Activated CD4-positive, alpha-beta T cell treated with anti-CD3 and anti-CD28 coated beads, Interleukin-2, amount 50 U/mL, for 1 hour (primary cell): ENCODE measurements around the gene KIF3A.
A peak's percentile ranks its signal among the peaks of the same experiment; 100 is the strongest.

Source experiments
- DNase-seq: peaks from one replicate; pipeline ENCODE4 v3.0.0-alpha.2; 2020

Gene KIF3A

DNA sequence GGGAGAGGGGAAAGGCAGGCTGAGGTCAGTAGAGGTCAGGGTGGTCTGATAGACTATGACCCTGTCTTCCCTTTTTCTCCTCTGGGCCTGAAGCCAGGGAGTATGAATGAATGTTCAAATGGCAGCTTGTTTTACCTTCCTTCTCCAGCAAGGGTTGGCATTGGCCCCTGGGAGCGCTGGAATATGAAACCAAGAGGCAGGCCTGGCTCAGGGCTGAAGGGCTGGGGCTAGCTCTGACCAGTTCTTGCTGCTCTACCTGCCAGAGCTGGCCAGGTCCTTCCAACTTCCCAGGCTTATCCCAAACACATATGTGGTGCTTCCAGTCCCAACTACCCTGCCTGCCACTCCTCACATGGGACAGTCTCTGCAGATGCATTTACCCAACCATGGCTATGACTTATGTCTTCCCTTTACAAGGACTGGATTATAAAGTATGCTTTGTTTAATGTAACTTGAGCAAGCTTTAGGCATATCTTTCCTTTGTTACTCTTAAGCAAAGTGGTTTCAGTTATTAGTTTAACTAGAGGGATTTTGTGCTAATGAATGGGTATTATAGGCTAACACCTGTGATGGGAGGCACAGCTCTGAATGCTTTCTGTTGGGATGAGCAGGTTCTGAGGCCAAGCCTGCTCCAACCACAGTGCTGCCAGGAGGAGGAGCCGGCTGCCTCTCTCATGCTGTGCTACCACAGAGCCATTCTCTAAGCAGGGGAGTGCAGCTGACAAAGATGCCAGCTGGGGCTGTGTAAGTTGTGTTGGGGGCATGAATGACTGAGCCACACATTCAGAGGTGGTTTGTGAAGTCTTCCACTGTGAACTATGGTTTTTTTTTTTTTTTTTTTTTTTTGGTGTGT, 16.0 kb upstream of the KIF3A start:
- no peak for DNase-seq

DNA sequence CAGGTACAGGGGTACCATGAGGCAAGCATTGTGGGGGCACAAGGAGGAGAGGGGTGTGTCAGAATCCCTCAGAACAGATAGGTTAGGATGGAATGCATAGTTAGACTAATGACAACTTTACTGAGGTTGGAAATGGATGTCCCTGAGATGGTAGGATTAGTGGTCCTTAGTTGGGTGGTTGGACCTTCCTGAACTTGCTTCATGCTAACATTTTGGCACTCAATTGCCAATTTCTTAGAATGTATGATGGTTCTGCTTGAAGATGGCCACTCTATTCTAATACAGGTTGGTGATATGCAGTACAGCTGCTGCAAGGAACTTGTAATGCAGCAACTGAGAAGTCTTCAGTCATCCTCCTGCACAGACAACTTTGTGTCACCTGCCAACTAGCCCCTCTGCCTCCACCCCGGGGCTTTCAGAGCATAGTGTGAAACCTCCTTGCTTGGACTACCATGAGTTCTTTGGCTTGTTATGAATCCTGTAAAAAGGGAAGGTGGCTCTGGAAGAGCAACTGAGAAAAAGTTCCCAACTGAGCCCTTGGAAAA, 15.3 kb upstream of the KIF3A start:
- DNase-seq: no peak

DNA sequence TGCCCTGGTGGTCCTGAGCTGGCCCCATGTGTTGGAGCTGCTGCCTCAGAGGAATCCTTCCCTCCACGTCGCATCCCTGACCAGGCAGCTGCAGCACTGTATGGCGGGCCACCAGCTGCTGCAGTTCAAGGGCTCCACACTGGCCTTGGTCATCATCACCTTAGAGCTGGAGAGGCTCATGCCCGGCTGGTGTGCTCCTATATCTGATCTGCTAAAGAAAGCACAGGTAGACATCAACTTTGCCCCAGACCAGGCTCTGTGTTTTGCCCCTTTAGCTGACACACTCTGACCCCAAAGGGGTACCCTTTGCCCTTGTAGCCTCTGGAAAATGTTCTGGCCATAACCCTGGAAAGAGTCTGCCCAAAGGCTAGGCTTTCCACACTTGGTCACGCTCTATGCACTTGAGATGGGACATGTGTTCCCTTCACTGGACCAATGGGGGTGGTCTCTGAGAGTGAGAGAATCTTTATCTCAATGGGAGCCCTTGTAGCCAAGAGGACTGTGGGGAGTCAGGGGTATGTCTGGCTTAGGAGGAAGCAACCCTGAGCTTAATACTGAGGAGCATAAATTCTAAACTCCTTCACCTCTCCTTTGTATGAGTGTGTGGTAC, 14.7 kb upstream of the KIF3A start:
- no peak for DNase-seq

DNA sequence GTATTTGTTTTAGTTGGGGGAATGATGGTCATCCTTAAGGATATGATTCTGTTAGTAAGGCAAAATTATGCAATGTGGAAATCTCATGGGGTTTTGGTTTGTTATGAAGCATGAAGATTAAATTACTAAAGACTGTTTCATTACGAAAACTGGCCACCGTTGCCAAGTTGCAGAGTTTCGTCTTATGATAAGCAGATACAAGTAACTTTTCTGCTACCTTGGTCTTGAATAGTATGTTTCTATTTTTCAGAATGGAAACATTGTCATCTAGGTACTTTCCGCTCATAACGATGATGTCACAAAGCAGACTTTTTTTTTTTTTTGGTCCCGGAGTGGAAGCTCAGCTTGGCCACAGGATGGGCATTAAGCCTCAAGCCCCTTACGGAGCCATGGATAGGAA, 14.1 kb upstream of the KIF3A start:
- no peak for DNase-seq

DNA sequence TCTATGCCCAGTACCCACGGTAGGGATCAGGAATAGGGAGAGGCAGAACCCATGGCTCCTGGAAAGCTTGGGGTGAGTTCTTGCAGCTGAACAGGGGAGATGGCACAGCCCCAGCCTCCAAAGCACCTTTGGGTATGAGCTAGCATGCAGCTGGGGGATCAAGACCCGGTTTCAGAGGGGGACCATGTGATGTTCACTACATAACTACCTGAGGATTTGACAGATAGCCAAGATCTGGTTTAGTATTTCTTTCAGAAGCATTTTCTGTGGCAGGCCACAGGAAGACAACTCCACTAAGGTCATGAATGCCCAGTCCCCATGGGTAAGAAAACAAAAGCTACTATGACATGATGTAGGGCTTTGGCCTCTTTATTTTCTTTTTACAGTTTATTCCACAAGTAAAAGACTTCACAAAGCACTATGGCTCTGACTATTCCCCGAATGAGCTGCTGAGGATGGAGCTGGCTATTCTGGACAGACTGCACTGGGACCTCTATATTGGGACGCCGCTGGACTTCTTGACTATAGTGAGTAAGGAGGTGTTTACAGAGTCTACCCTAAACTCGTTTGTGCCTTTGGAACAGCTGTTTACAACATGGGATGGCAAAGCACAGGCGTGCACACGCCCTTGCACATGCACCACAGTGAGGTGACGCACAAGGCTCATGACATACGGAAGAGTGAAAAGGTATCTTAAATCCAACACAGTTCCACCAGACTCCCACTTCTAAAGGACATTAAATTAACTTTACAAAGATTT, 13.3 kb upstream of the KIF3A start:
- DNase-seq: no peak

DNA sequence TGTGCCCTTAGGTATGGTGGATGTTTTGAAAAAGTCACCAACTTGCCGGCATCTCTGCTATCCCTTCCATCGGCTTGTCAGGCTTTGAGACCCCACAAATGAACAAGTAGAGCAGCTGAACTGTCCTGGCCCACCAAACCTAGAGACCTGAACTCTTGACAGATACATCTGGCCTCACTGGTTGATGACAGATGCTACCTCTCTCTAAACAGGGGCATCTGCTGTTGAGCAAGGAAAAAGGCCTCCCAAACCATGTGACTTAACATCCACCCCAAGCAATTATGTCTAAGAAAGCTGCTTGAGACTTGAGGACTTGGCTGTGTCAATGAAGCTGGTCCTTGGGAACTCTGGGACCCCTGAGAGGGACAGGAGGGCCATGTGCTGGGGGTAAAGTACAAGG, 12.2 kb upstream of the KIF3A start:
- no peak for DNase-seq

DNA sequence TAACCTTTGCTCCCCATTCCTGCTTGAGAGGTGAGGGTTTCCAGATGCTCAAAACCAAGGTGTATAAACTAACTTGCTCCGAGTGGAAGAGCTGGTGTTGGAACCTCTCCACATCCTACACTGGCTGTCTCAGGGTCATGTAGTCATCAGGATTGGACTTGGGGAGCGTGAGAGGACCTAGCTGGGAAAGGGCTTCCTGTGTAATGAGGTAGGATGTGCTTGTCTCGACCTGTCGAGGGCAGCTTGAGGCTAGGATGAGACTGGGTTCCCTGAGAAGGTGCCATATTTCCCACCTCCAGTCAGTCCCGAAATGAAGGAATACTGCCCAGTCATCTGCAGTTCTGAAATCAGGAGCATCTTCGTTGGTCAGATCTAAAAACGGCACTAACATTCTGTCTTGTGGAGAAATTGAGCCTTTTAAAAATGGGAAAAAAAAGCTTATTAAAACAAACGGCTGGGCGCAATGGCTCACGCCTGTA, 11.2 kb upstream of the KIF3A start:
- no peak for DNase-seq

DNA sequence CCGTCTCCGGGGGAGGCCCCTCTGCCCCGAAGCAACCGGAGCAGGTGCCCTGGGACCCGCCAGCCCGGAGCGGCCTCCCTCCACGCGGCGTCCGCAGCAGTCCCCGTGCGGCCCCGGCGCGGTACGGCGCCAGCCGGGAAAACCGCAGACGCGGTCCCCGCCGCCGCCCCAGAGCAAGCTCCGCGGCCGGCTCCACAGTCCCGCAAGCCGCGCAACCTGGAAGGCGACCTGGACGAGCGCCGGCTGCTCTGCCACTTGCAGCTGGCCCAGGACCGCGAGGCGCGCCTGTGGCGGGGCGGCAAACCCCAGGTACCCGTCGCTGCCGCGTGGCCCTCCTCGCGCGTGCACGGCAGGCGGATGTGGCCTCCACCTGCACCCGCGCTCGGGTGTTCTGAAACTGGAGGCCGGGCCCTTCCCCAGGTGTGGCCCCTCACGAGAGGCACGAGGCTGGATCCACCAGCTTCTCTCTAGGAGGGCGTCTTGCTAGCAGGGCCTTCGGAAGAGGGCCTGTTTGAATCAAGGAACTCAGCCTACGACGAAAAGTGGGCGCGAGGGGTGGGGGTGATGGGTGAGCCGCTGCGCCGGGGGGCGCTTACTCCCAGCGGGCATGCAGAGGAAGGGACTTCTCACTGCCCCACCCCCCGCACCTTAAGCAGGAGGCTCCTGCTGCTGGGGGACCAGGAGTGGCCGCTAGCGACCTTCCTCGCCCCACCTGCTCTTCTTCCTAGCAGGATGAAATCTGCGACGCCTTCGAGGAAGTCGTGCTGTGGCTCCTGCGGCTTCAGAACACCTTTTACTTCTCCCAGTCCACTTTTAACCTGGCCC, 10.5 kb upstream of the KIF3A start:
- DNase-seq: peak; percentile 45

DNA sequence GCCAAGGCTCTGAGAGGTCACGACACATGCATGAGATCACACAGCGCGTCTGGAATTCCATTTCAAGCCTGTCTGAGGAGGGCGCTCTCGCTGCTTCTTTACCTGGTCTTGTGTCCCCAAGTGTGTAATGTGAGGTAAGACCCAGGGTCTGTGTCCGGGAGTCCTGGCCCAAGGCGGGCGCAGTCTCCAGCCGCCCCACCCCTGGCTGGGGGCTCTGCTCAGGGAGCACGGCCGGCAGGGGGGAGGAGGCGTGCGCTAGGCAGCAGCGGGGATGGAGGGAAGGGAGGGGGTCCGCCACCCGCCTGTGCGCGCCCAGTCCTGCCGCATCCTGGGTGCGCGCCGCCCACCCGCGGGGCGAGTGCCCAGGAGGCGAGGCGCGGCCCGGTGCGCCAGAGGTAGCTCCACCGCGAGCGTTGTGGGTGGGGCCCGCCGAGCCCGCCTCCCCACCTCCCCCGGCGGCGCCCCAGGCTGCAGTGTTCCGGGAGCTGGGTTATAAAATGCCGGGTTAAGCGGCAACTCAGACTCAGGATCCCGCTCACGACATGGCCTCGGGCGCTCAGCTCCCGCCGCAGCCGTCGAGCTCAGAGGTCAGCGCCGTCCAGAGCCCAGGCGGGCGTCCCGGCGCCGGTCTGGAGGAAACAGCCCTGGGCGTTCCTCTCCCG, 9.7 kb upstream of the KIF3A start, which contains the start of gene CCNI2:
CCNI2 (plus strand) TSS at position 473 of the 662 bp plus-strand sequence; CDS start at position 543, 70 bp downstream.
- DNase-seq: peak; percentile 70

DNA sequence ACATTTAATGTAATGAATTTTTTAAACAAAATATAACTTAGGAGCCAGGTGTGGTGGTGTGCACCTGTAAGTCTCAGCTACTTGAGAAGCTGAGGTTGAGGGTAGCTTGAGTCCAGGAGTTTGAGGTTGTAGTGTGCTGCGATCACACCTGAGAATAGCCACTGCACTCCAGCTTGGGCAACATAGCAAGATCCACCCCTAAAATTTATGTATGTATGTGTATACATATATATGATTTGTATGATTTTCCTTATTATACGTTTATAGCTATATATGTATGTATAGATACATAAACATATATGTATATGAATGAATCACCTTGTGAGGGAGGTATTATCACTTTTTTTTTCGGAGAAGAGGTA, 9.2 kb upstream of the KIF3A start:
- no peak for DNase-seq

DNA sequence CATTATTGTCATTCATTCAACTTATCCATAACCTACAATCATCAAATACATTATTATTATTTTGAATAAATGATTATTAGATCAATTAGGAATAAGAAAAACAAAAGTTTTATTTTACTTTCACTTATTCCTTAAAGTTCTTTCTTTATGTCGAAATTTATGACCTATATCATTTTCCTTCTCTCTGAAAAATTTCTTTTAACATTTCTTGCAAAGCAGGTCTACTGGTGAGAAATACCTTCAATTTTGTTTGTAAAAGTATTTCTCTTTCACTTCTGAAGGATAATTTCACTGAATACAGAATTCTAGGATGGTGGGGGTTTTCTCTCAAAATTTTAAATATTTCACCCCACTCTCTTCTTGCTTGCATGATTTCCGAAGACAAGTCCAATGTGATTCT, 7.3 kb upstream of the KIF3A start:
- no peak for DNase-seq

DNA sequence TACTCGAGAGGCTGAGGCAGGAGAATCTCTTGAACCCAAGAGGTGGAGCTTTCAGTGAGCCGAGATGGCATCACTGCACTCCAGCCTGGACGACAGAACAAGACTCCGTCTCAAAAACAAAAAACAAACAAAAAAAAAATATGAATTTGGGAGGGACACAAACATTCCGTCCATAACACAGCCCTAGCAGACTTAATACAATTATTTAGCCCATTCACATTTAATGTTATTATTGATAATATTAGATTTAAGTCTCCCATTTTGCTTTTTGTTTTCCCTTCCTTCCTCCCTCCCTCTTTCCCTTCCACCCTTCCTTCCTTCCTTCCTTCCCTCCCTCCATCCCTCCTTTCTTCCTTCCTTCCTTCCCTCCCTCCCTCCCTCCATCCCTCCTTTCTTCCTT, 5.3 kb upstream of the KIF3A start:
- no peak for DNase-seq

DNA sequence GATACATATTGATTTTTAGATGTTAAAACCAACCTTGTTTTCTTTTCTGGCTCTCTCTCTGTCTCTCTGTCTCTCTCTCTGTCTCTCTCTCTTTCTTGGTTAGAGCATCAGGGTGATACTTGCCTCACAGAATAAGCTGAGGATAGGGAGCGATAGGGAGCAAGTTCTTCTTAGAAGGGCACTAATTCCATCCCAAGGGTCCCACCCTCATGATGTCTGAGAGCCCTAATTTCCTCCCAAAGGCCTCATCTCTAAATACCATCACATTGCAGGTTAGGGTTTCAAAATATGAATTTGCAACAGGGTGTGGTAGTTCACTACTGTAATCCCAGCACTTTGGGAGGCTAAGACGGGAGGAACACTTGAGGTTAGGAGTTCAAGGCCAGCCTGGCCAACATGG, 4.8 kb upstream of the KIF3A start:
- no peak for DNase-seq

DNA sequence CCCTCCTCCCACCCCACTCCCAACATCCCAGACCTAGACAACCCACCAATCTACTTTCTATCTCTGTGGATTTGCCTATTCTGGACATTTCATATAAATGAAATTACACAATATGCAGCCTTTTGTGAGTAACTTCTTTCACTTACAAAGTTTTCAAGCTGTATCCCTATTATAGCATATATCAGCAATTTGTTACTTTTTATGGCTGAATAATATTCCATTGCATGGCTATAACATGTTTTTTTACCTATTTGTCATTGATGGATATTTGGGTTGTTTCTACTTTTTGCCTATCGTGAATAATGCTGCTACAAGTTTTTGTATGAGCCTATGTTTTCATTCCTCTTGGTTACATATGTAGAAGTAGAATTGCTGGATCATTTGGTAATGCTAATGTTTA, 1.9 kb upstream of the KIF3A start:
- DNase-seq: no peak

DNA sequence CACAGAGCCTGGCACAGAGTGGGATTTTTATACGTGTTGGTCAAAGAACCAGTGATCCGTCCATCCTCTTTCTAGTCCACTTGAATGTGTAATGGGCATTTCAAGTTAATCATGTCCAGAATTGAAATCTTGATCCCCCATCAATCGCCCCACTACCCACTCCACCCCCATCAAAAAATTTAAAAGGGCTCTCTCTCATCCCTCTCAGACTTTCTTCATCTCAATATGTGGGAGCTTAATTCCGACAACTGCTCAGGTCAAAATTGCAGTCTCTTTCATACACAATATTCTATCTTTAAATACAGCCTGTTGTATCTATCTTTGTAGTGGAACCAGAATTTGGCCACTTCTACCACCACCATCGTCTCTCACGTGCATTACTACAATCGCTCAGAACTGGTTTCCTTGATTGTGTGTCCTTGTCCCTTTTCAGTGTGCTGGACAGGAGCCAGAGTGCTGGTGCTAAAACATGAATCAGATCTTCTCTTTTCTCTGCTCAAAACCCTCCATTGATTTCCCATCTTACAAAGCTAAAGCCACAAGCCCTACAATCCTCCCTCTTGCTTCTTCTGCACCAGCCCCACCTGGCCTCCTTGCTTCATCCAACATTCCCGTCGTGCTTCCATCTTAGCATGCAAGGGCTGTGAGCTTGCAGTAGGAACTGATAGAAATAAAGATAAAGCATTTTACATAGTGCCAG, 786 bp upstream of the KIF3A start:
- DNase-seq: no peak

DNA sequence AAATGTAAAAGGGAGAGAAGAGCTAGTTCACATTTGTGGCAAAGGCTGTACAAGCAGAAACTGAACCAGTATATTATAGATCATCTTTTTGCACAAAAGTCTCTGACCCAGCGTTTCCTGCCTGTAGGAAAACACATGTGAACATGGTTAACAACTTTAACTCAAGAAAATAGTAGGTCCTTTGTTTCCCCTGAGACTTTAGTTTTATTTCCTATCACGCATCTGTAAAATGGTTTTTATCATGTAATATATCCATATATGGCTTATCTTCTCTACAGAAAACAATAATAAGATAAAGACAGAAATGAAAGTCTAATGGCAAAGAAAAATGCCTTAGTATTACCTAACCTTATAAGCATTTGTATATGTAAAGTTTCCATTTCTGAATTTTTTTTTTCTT, 2.7 kb downstream of the KIF3A start:
- DNase-seq: no peak

DNA sequence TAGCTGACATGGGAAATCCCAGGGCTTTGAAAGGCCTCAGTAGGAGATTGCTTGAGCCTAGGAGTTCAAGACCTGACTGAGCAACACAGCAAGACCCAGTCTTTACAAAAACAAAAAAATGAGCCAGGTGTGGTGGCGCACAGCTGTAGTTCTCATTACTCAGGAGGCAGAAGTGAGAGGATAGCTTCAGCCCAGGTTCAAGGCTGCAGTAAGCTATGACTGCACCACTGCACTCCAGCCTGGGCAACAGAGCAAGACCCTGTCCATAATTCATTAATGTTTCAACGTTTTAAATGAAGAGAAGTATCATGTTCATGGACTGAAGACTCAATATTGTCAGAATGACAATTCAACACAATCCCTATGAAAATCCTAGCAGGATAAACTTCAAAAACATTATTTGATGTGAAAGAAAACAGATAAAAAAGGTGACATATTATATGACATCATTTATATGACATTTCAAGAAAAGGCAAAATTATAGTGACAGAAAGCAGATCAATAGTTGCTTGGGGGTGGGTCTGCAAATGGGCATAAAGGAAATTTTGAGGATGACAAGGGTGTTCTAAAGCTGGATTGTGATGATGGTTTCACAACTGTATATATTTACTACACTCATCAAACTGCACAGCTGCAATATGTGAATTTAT, 3.7 kb downstream of the KIF3A start:
- DNase-seq: no peak

DNA sequence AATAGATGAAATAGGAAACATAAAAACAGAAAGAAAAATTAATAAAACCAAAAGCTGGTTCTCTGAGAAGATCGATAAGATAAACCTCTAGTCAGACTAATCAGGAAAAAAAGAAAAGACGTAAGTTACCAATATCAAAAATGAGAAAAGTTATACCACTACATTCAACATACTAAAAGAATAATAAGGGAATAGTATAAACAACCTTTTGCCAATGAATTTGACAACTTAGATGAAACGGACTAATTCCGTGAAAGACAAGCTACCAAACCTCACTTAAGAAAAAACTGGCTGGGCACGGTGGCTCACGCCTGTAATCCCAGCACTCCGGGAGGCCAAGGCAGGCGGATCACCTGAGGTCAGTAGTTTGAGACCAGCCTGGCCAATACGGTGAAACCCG, 7.5 kb downstream of the KIF3A start:
- no peak for DNase-seq

DNA sequence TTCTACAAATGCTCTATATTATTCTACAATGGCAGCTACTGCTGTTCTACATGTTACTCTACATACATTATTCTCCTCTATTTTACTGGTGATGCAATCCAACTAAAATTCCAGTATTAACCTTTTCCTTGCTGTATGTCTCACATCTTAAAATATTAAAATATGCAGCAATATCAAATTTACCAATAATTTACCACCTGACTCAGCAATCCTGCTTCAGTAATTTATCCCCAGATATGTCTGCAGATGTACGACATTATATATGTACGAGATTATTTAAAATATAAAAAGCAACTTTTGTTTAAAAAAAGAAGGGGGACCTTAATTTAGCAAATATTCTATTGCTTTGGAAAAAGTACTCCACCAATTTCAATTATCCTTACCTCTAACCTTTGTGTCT, 11.6 kb downstream of the KIF3A start:
- DNase-seq: no peak

DNA sequence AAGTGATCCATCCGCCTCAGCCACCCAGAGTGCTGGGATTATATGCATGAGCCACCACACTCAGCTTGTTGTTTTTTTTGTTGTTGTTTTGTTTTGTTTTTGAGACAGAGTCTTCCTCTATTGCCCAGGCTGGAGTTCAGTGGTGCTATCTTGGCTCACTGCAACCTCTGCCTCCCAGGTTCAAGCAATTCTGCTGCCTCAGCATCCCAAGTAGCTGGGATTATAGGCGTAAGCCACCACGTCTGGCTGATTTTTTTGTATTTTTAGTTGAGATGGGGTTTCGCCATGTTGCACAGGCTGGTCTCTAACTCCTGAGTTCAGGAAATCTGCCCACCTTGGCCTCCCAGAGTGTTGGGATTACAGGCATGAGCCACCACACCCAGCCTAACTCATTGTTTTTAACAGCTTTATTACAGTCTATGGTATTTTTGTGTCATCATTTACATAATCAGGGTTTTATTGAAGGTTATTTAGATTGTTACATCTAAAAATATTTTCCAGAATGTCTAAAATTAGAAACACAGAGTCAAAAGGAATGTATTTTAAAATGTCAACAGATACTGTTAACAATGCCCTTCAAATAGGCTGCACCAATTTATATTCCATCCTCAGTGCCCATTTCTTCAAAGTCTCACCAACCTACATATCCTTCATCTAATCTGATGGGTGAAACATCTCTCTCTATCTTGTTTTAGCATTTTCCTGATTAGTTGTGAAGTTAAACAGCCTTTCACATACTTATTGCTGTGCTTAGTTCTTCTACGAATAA, 18.6 kb downstream of the KIF3A start:
- no peak for DNase-seq
